K562 (cell line): ENCODE data around the gene TMPRSS6. TPM values are rescaled to one million over a fixed set of nuclear protein-coding genes. Genes with fewer than 3 reads are reported as not detected.
A peak's percentile ranks its signal among the peaks of the same experiment; 100 is the strongest.

Experiments used
- ATAC-seq: fragments of 200-7000 bp; cut with Tn5 transposase; 3 replicates; pipeline ENCODE4 v1.9.1; 2020; ENCODE audit warnings: moderate library complexity
- BruUV-seq: library from RNA; stranded (reverse); fragments of 400-500 nt; replicated peaks from 2 replicates; lab custom pipeline; 2021; lab: Mats Ljungman, UMichigan
- CTCF ChIA-PET: fragments of 300-600 bp; formaldehyde crosslinking; extraction: SDS; loops from one replicate; lab custom pipeline; 2021; ENCODE audit warnings: low intra/inter-chr PET ratio; lab: Yijun Ruan, JAX
- POLR2A ChIA-PET: fragments of 300-600, 350-650 bp; sonication (Branson Sonifier 250); formaldehyde crosslinking; extraction: SDS; loops from one replicate; lab custom pipeline; 2021; ENCODE audit warnings: antibody characterized with exemption, inconsistent platforms; lab: Yijun Ruan, JAX
- DNase-seq, 4 experiments: peaks; one replicate each; pipeline versions ENCODE4 v3.0.0 to v3.0.0-alpha.2; 2011 to 2018; ENCODE audit warnings: low spot score in 3 of 4, mixed read lengths in 3 of 4; ENCODE audit errors: extremely low read depth in 1 of 4
- FAIRE-seq: peaks from 2 replicates; lab custom pipeline; 2011; peaks lifted over from hg19 to GRCh38; lab: Jason Lieb, UNC
- H2AFZ ChIP-seq: 2 replicates; pipeline ENCODE4 v1.6.0; 2011; ENCODE audit warnings: low read depth, low read length, control low read depth, inconsistent platforms
- H3K27ac ChIP-seq: fragments of 200-600 bp; 3 replicates; pipeline ENCODE4 v1.8.0; 2011; ENCODE audit warnings: low read depth, mild to moderate bottlenecking, control low read depth, inconsistent platforms, low read length, moderate library complexity, mixed read lengths; ENCODE audit errors: extremely low read depth
- H3K27me3 ChIP-seq, 2 experiments: fragments of 300-600 bp in 1 of 2; 2 replicates in 1 of 2; 3 replicates in 1 of 2; pipeline versions ENCODE4 v1.6.0 to v1.8.0; 2011; ENCODE audit warnings: inconsistent platforms in 2 of 2, low read length in 2 of 2, mild to moderate bottlenecking in 1 of 2, mixed read lengths in 1 of 2, moderate library complexity in 1 of 2; ENCODE audit not compliant: control insufficient read depth in 2 of 2, insufficient read depth in 2 of 2
- H3K36me3 ChIP-seq: fragments of 300-600 bp; 3 replicates; pipeline ENCODE4 v1.8.0; 2011; ENCODE audit warnings: mild to moderate bottlenecking, low read length, inconsistent platforms; ENCODE audit not compliant: control insufficient read depth, insufficient read depth
- H3K4me1 ChIP-seq, 2 experiments: fragments of 200-600 bp in 1 of 2; replicated peaks in 1 of 2; 2 replicates in 1 of 2; 3 replicates in 1 of 2; pipeline versions ENCODE4 v1.5.1 to v1.8.0; 2011; ENCODE audit warnings: inconsistent platforms in 2 of 2, low read length in 2 of 2, mild to moderate bottlenecking in 1 of 2, mixed read lengths in 1 of 2, moderate library complexity in 1 of 2; ENCODE audit not compliant: control insufficient read depth in 2 of 2, insufficient read depth in 2 of 2
- H3K4me2 ChIP-seq: 2 replicates; pipeline ENCODE4 v1.6.1; 2011; ENCODE audit warnings: low read length, control low read depth, inconsistent platforms, mixed read lengths; ENCODE audit not compliant: insufficient read depth
- H3K4me3 ChIP-seq: fragments of 200-600 bp; sonication (generic), shearing (Covaris generic); 2 replicates; pipeline ENCODE4 v1.5.1; 2016; ENCODE audit warnings: control low read depth, inconsistent platforms
- H3K79me2 ChIP-seq: fragments of 200-600 bp; 3 replicates; pipeline ENCODE4 v1.8.0; 2011; ENCODE audit warnings: low read length, inconsistent platforms; ENCODE audit not compliant: control insufficient read depth, insufficient read depth
- H3K9ac ChIP-seq, 2 experiments: 2 replicates each; pipeline versions ENCODE4 v1.6.0 to v1.6.1; 2011; ENCODE audit warnings: low read depth in 2 of 2, low read length in 2 of 2, control low read depth in 1 of 2, inconsistent platforms in 1 of 2, mild to moderate bottlenecking in 1 of 2, mixed read lengths in 1 of 2; ENCODE audit not compliant: insufficient read depth in 1 of 2
- H3K9me1 ChIP-seq: one replicate; pipeline ENCODE4 v1.6.0; 2011; ENCODE audit warnings: inconsistent platforms, mild to moderate bottlenecking, low read length, moderate library complexity; ENCODE audit not compliant: control insufficient read depth, insufficient read depth
- H3K9me3 ChIP-seq: replicated peaks from 2 replicates; pipeline ENCODE4 v1.5.1; 2011; ENCODE audit warnings: low read depth, low read length, inconsistent platforms; ENCODE audit not compliant: control insufficient read depth, insufficient read depth
- H4K20me1 ChIP-seq: replicated peaks from 2 replicates; pipeline ENCODE4 v1.6.1; 2011; ENCODE audit warnings: low read length, inconsistent platforms, mixed read lengths; ENCODE audit not compliant: control insufficient read depth, insufficient read depth
- ARID1B ChIP-seq: fragments of 450-650 bp; IDR thresholded peaks from 2 replicates; pipeline ENCODE4 v1.6.1; 2016; ENCODE audit warnings: antibody characterized with exemption, mild to moderate bottlenecking, inconsistent platforms
- EGR1 ChIP-seq: fragments of 450-650 bp; conservative IDR thresholded peaks from 2 replicates; pipeline ENCODE4 v1.6.1; 2017; ENCODE audit warnings: mild to moderate bottlenecking
- HDAC6 ChIP-seq: IDR thresholded peaks from 2 replicates; pipeline ENCODE4 v1.6.1; 2012; ENCODE audit warnings: low read depth, mild to moderate bottlenecking, control low read depth, inconsistent platforms, low read length, moderate library complexity
- HDAC8 ChIP-seq: fragments of 450-650 bp; IDR thresholded peaks from 2 replicates; pipeline ENCODE4 v1.6.1; 2016; ENCODE audit warnings: mild to moderate bottlenecking, missing genetic modification characterization, moderate library complexity, missing compliant biosample characterization
- NFYB ChIP-seq: IDR thresholded peaks from 2 replicates; pipeline ENCODE4 v1.6.1; 2011; ENCODE audit warnings: mild to moderate bottlenecking, moderate library complexity; ENCODE audit not compliant: insufficient read length; ENCODE audit errors: extremely low read depth
- SMC3 ChIP-seq: conservative IDR thresholded peaks from 2 replicates; pipeline ENCODE4 v1.6.1; 2011; ENCODE audit warnings: low read depth, low read length, improper control_type of control experiment; ENCODE audit not compliant: insufficient read depth
- WGBS: fragments of 100-300 bp; shearing (Covaris generic); methylation state at CpG from one replicate; pipeline ENCODE4 v1.1.6; 2016; ENCODE audit warnings: low coverage, mixed read lengths; ENCODE audit not compliant: insufficient coverage; ENCODE audit errors: missing lambda C conversion rate; 5-methylcytosine and 5-hydroxymethylcytosine counted together
- in situ Hi-C: fragments of 300-500 bp; cut with MboI; formaldehyde crosslinking; loops from 4 replicates; pipeline ENCODE4 v1.15.0; 2018; ENCODE audit warnings: inconsistent platforms, mixed read lengths
- intact Hi-C: fragments of 100-400 bp; cut with micrococcal nuclease; formaldehyde crosslinking; loops from 2 replicates; pipeline ENCODE4 v1.14.2; 2022
- polyA plus RNA-seq, 8 experiments: library from polyadenylated mRNA; depleted of rRNA in 4 of 8; stranded (reverse) in 5 of 8; unstranded in 3 of 8; fragments of >200 nt; fragmentation: Nextera tagmentation in 2 of 8; fragmentation: Illumina TruSeq in 1 of 8; extraction: Ambion mirVana in 2 of 8; extraction: Trizol in 1 of 8; gene quantifications; 2 replicates each; pipeline versions ENCODE4 v1.2.1 to v1.2.3, GENCODE V29; 2011 to 2014; ENCODE audit warnings: inconsistent platforms in 1 of 8, missing spikeins in 1 of 8
- total RNA-seq, 7 experiments: library from RNA; depleted of rRNA in 6 of 7; stranded (reverse); fragments of >200 nt in 6 of 7; fragmentation: Illumina TruSeq in 2 of 7; extraction: Trizol in 2 of 7; gene quantifications; 2 replicates each; pipeline versions ENCODE4 v1.2.1 to v1.2.3, GENCODE V29; 2011 to 2021; ENCODE audit warnings: low replicate concordance in 1 of 7
- TF ChIP-seq, protein P1 (sequence below), 2 experiments: IDR thresholded peaks; 2 replicates each; pipeline ENCODE4 v1.6.1; 2011; ENCODE audit warnings: borderline replicate concordance in 1 of 2, control low read depth in 1 of 2, low read depth in 1 of 2, low read length in 1 of 2, mild to moderate bottlenecking in 1 of 2, mixed read lengths in 1 of 2, moderate library complexity in 1 of 2; ENCODE audit not compliant: insufficient read depth in 1 of 2, insufficient read length in 1 of 2, poor library complexity in 1 of 2, severe bottlenecking in 1 of 2; ENCODE audit errors: extremely low read depth in 1 of 2

Gene TMPRSS6
- total and polyA plus RNA-seq, 9 of the 15 experiments (the other 6 are each of a cell fraction or from before 2014, with no cell fraction given), result 0.03 TPM; not detected in 8

DNA sequence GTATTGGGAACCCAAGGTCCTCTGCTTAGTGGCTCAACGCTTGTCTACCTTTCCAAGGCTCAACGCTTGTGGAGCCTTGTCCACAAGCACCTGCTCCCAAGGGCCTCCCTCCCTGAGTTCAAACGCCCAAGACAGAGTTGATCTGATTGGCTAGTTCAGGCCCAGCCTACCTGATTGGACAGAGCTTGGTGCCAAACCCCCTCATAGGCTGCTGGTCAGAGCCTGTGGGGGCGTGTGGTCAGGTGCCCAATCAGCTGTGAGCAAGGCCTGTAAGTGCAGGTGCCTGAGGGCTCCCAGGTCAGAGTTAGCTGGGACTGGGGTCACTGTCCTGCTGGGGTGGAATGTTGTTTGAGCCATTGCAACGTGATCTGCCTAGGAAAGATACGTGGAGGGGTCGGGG is 16.9 kb upstream of the TMPRSS6 start:
- H4K20me1 ChIP-seq, result no peaks in the 10 kb centered on the region
- 0% methylated on average over 7 of the region's 7 CpGs for WGBS
- no peak overlapping the region for H2AFZ ChIP-seq
- ATAC-seq, result peak; percentile 76
- no peak overlapping the region for H3K4me3 ChIP-seq
- no peak overlapping the region for H3K9ac ChIP-seq
- no peak for FAIRE-seq
- H3K27me3 ChIP-seq, result peaks cover 0 to 3% of the 10 kb centered on the region in 2 experiments; a peak in 1 of 5 replicates
- no TSS peak for BruUV-seq
- peak; percentile 16 to 52 (median 44) for DNase-seq
- peaks cover 0 to 3% of the 10 kb centered on the region in 2 experiments; a peak in 2 of 5 replicates for H3K4me1 ChIP-seq
- no peak overlapping the region for H3K27ac ChIP-seq
- no peaks in the 10 kb centered on the region for H3K36me3 ChIP-seq
- intact Hi-C loops (no loop called here), in situ Hi-C loops (no loop called here)
- H3K4me2 ChIP-seq, result no peak overlapping the region
- H3K9me1 ChIP-seq, result no peaks in the 10 kb centered on the region
- ChIA-PET CTCF (no interaction called here), POLR2A (no interaction called here)
- no peaks in the 10 kb centered on the region for H3K79me2 ChIP-seq
- no peaks in the 10 kb centered on the region for H3K9me3 ChIP-seq
- TF ChIP-seq ARID1B, result no peak
- no peak for TF ChIP-seq HDAC6
- TF ChIP-seq SMC3, result no peak
- TF ChIP-seq, protein P1, sequence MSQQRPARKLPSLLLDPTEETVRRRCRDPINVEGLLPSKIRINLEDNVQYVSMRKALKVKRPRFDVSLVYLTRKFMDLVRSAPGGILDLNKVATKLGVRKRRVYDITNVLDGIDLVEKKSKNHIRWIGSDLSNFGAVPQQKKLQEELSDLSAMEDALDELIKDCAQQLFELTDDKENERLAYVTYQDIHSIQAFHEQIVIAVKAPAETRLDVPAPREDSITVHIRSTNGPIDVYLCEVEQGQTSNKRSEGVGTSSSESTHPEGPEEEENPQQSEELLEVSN (IDR thresholded peaks at IDR 0.05; ENCODE audit: borderline replicate concordance in 1 of 2, extremely low read depth in 1 of 2, insufficient read depth in 1 of 2, insufficient read length in 1 of 2, low read depth in 1 of 2, low read length in 1 of 2, poor library complexity in 1 of 2, severe bottlenecking in 1 of 2), result peak in 1 of 2 experiments; percentile 69
- TF ChIP-seq HDAC8 (tag), result no peak
- TF ChIP-seq EGR1, result 0 out of 2 replicates have a peak, but pooled peaks have one; percentile 31
- peak; percentile 58 for TF ChIP-seq NFYB
